Measurements from ENCODE around the gene LRRC32. TPM values are rescaled to one million over a fixed set of nuclear protein-coding genes. Genes with fewer than 3 reads are reported as not detected.

The LRRC32 gene
- total RNA-seq, 1 donor from 2014 or later, result 6.8 TPM

GRCh38 chr11:76657187-76658170, 13.1 kb downstream of the LRRC32 start:
- no peaks in the 10 kb centered on the region for H3K36me3 ChIP-seq (ENCODE audit: control insufficient read depth, insufficient read depth, low read length)
- TF ChIP-seq CTCF (IDR thresholded peaks at IDR 0.05; ENCODE audit: insufficient read depth, low read length, poor library complexity, severe bottlenecking), result no peak
- peaks cover 11% of the 10 kb centered on the region for H3K27me3 ChIP-seq (ENCODE audit: control insufficient read depth, insufficient read depth, low read length)
- no peak overlapping the region for H3K4me3 ChIP-seq (ENCODE audit: low read depth, low read length)
- no peak for DNase-seq (ENCODE audit: low read depth)

- no peak for DNase-seq (ENCODE audit: low read depth)
- TF ChIP-seq CTCF (IDR thresholded peaks at IDR 0.05; ENCODE audit: insufficient read depth, low read length, poor library complexity, severe bottlenecking), result no peak
- no peaks in the 10 kb centered on the region for H3K36me3 ChIP-seq (ENCODE audit: control insufficient read depth, insufficient read depth, low read length)
- peaks cover 11% of the 10 kb centered on the region for H3K27me3 ChIP-seq (ENCODE audit: control insufficient read depth, insufficient read depth, low read length)
- no peak overlapping the region for H3K4me3 ChIP-seq (ENCODE audit: low read depth, low read length)
Measured at GRCh38 chr11:76656571-76657081, 13.9 kb downstream of the LRRC32 start.

DNA sequence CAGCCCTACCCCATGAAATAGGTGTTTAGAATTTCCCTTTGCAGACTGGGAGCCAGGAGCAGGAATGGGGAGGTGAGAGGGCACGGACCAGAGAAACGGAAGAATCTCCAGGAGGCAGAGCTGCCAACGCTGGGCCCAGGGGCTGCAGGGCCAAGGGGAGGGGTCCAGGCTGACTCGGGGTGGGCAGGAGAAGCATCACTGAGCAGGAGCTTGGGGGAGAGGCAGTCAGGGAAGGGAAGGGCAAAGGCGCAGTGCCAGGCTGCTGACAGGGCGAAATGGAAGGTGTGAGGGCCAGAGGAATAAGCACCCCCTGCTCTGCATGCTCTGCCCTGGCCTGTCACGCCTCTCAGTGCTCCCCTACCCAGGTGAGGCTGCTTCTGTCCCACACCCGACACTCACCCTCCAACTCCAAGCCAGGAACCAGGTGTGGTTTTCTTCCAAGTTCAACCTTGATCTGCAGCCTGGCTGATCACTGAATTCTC, 14.5 kb downstream of the LRRC32 start:
- DNase-seq (ENCODE audit: low read depth), result no peak
- Histone ChIP-seq H3K36me3 (ENCODE audit: control insufficient read depth, insufficient read depth, low read length) (no peaks in the 10 kb centered on the region), H3K27me3 (ENCODE audit: control insufficient read depth, insufficient read depth, low read length) (peaks cover 11% of the 10 kb centered on the region), H3K4me3 (ENCODE audit: low read depth, low read length) (no peak overlapping the region)
- no peak for TF ChIP-seq CTCF (IDR thresholded peaks at IDR 0.05; ENCODE audit: insufficient read depth, low read length, poor library complexity, severe bottlenecking)

DNA sequence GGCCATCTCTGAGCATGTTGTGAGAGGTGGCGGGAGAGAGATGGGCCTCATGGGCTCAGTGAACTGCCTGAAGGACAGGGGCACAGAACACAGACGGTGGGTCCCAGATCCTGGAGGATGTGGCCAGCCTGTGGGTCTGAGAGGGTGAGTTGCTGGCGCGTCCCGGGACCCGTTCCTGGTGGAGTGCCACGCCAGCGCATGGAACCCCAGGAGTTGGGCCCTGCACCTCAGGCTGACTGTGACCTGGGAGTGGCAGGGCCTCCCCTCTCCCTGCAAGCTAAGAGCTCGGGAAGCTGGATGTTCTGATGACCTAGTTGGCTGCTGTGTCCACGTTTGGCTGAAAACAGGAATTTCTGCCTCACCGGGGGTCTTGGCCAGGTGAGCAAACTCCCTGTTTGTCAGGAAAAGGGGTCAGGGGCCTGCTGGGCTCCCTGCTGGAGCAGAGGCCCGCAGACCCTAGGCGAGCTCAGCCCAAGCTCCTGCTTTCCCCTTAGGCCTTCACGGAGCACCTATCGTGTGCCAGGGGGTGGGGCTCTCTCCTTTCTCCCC, 15.0 kb downstream of the LRRC32 start:
- TF ChIP-seq CTCF (IDR thresholded peaks at IDR 0.05; ENCODE audit: insufficient read depth, low read length, poor library complexity, severe bottlenecking), result no peak
- DNase-seq (ENCODE audit: low read depth), result no peak
- Histone ChIP-seq H3K36me3 (ENCODE audit: control insufficient read depth, insufficient read depth, low read length) (no peaks in the 10 kb centered on the region), H3K27me3 (ENCODE audit: control insufficient read depth, insufficient read depth, low read length) (peaks cover 11% of the 10 kb centered on the region), H3K4me3 (ENCODE audit: low read depth, low read length) (no peak overlapping the region)

- Histone ChIP-seq H3K4me3 (ENCODE audit: low read depth, low read length) (no peak overlapping the region), H3K27me3 (ENCODE audit: control insufficient read depth, insufficient read depth, low read length) (peaks cover 12% of the 10 kb centered on the region), H3K36me3 (ENCODE audit: control insufficient read depth, insufficient read depth, low read length) (no peaks in the 10 kb centered on the region)
- TF ChIP-seq CTCF (IDR thresholded peaks at IDR 0.05; ENCODE audit: insufficient read depth, low read length, poor library complexity, severe bottlenecking), result no peak
- no peak for DNase-seq (ENCODE audit: low read depth)
Measured at GRCh38 chr11:76654980-76655379, 15.6 kb downstream of the LRRC32 start.
